ENCODE results near the gene CSKMT.

- TF ChIP-seq CTCF (IDR thresholded peaks at IDR 0.05; ENCODE audit: low read depth, low read length) = no peak
- no peak for TF ChIP-seq MAX (IDR thresholded peaks at IDR 0.05; ENCODE audit: low read depth, low read length)
- TF ChIP-seq POLR2A (IDR thresholded peaks at IDR 0.05; ENCODE audit: extremely low read depth, insufficient read length) = no peak
- no peak for TF ChIP-seq MYC (IDR thresholded peaks at IDR 0.05; ENCODE audit: low read depth, low read length)
Observed at GRCh38 chr11:62621027-62621566, 44.0 kb upstream of the CSKMT start.

Measured in NB4 (cell line).